DND-41 (cell line): ENCODE results near the gene TMCO5A.

Source experiments
- ATAC-seq: fragments of 200-7000 bp; cut with Tn5 transposase; 3 replicates; pipeline ENCODE4 v1.9.1; 2021; ENCODE audit warnings: low read depth; ENCODE audit not compliant: insufficient read depth
- DNase-seq: peaks from one replicate; pipeline ENCODE4 v3.0.0-alpha.2; 2020
- H2AFZ ChIP-seq: 2 replicates; pipeline ENCODE4 v1.6.0; 2012; ENCODE audit warnings: low read depth, low read length
- H3K27ac ChIP-seq: 2 replicates; pipeline ENCODE4 v1.5.1; 2012; ENCODE audit warnings: low read length, inconsistent platforms
- H3K27me3 ChIP-seq: fragments of 200-600 bp; sonication (generic); 2 replicates; pipeline ENCODE4 v1.6.0; 2012; ENCODE audit warnings: low read length, mild to moderate bottlenecking, inconsistent platforms; ENCODE audit not compliant: insufficient read depth, poor library complexity
- H3K36me3 ChIP-seq: 2 replicates; pipeline ENCODE4 v1.5.1; 2012; ENCODE audit warnings: low read length, inconsistent platforms; ENCODE audit not compliant: insufficient read depth
- H3K4me1 ChIP-seq: 2 replicates; pipeline ENCODE4 v1.5.1; 2012; ENCODE audit warnings: mild to moderate bottlenecking, low read length; ENCODE audit not compliant: insufficient read depth
- H3K4me2 ChIP-seq: 2 replicates; pipeline ENCODE4 v1.6.0; 2012; ENCODE audit warnings: mild to moderate bottlenecking, moderate library complexity, low read length, inconsistent platforms; ENCODE audit not compliant: insufficient read depth
- H3K4me3 ChIP-seq, 2 experiments: fragments of 200-600 bp in 1 of 2; shearing (Covaris generic) in 1 of 2; 2 replicates each; pipeline ENCODE4 v1.5.1; 2012 to 2016; ENCODE audit warnings: inconsistent platforms in 2 of 2, low read length in 2 of 2, mild to moderate bottlenecking in 2 of 2, low read depth in 1 of 2, moderate library complexity in 1 of 2
- H3K79me2 ChIP-seq: 2 replicates; pipeline ENCODE4 v1.6.0; 2012; ENCODE audit warnings: low read length, inconsistent platforms; ENCODE audit not compliant: insufficient read depth
- H3K9ac ChIP-seq: 2 replicates; pipeline ENCODE4 v1.6.0; 2012; ENCODE audit warnings: low read depth, mild to moderate bottlenecking, inconsistent platforms, low read length, moderate library complexity
- H3K9me3 ChIP-seq: 2 replicates; pipeline ENCODE4 v1.5.1; 2012; ENCODE audit warnings: low read length, moderate library complexity, mild to moderate bottlenecking, inconsistent platforms; ENCODE audit not compliant: insufficient read depth, severe bottlenecking
- H4K20me1 ChIP-seq: 2 replicates; pipeline ENCODE4 v1.6.0; 2012; ENCODE audit warnings: low read length; ENCODE audit not compliant: insufficient read depth
- CTCF ChIP-seq: IDR thresholded peaks from 2 replicates; pipeline ENCODE4 v1.5.1; 2012; ENCODE audit warnings: borderline replicate concordance, low read length, moderate library complexity, mild to moderate bottlenecking; ENCODE audit not compliant: poor library complexity, severe bottlenecking; ENCODE audit errors: extremely low read depth
- EZH2 ChIP-seq: IDR thresholded peaks from 3 replicates; pipeline ENCODE4 v1.6.1; 2012; ENCODE audit warnings: borderline replicate concordance, low read depth, mild to moderate bottlenecking, moderate library complexity, low read length, inconsistent platforms; ENCODE audit not compliant: severe bottlenecking

Gene TMCO5A

GRCh38 chr15:37973856-37974255 lies 39.4 kb downstream of the TMCO5A start:
- Histone ChIP-seq H3K27me3 (no peaks in the 10 kb centered on the region), H4K20me1 (no peaks in the 10 kb centered on the region), H3K4me3 (no peak overlapping the region), H3K4me1 (no peaks in the 10 kb centered on the region), H3K27ac (no peak overlapping the region), H2AFZ (no peak overlapping the region), H3K79me2 (no peaks in the 10 kb centered on the region), H3K9ac (no peak overlapping the region), H3K4me2 (no peak overlapping the region), H3K9me3 (no peaks in the 10 kb centered on the region), H3K36me3 (no peaks in the 10 kb centered on the region)
- ATAC-seq (no peak), DNase-seq (no peak)
- no peak for TF ChIP-seq EZH2
- no peak for TF ChIP-seq CTCF

GRCh38 chr15:37978231-37978630 lies 43.8 kb downstream of the TMCO5A start:
- Histone ChIP-seq H3K79me2 (no peaks in the 10 kb centered on the region), H3K4me1 (no peaks in the 10 kb centered on the region), H3K4me2 (no peak overlapping the region), H3K9me3 (no peaks in the 10 kb centered on the region), H2AFZ (no peak overlapping the region), H3K27ac (no peak overlapping the region), H3K36me3 (no peaks in the 10 kb centered on the region), H3K27me3 (no peaks in the 10 kb centered on the region), H4K20me1 (no peaks in the 10 kb centered on the region), H3K4me3 (no peak overlapping the region), H3K9ac (no peak overlapping the region)
- no peak for DNase-seq
- TF ChIP-seq EZH2 (no peak), CTCF (no peak)
- ATAC-seq: no peak

GRCh38 chr15:37979671-37980409 lies 45.4 kb downstream of the TMCO5A start:
- Histone ChIP-seq H3K4me1 (no peaks in the 10 kb centered on the region), H3K36me3 (no peaks in the 10 kb centered on the region), H3K27ac (no peak overlapping the region), H2AFZ (no peak overlapping the region), H3K9ac (no peak overlapping the region), H3K4me2 (no peak overlapping the region), H4K20me1 (no peaks in the 10 kb centered on the region), H3K9me3 (no peaks in the 10 kb centered on the region), H3K79me2 (no peaks in the 10 kb centered on the region), H3K27me3 (no peaks in the 10 kb centered on the region), H3K4me3 (no peak overlapping the region)
- TF ChIP-seq EZH2 (no peak), CTCF (no peak)
- no peak for ATAC-seq
- DNase-seq: no peak

GRCh38 chr15:37981201-37981600 lies 46.8 kb downstream of the TMCO5A start:
- no peaks in the 10 kb centered on the region for H3K79me2 ChIP-seq

More at GRCh38 chr15:37981201-37981600, 46.8 kb downstream of the TMCO5A start:
- no peak overlapping the region for H3K9ac ChIP-seq
- no peak overlapping the region for H3K4me2 ChIP-seq
- no peaks in the 10 kb centered on the region for H4K20me1 ChIP-seq
- ATAC-seq (no peak), DNase-seq (no peak)
- TF ChIP-seq EZH2 (no peak), CTCF (no peak)
- no peaks in the 10 kb centered on the region for H3K27me3 ChIP-seq
- H3K36me3 ChIP-seq: no peaks in the 10 kb centered on the region
- H2AFZ ChIP-seq: no peak overlapping the region
- H3K4me3 ChIP-seq: no peak overlapping the region
- no peaks in the 10 kb centered on the region for H3K4me1 ChIP-seq
- no peak overlapping the region for H3K27ac ChIP-seq
- H3K9me3 ChIP-seq: no peaks in the 10 kb centered on the region
